ENCODE data around the gene MAGI3. TPM values are rescaled to one million over a fixed set of nuclear protein-coding genes. Genes with fewer than 3 reads are reported as not detected.

MAGI3 gene
- total RNA-seq, 6 experiments from 2014 or later = 8.5 to 14.5 (median 12.3) TPM

DNA sequence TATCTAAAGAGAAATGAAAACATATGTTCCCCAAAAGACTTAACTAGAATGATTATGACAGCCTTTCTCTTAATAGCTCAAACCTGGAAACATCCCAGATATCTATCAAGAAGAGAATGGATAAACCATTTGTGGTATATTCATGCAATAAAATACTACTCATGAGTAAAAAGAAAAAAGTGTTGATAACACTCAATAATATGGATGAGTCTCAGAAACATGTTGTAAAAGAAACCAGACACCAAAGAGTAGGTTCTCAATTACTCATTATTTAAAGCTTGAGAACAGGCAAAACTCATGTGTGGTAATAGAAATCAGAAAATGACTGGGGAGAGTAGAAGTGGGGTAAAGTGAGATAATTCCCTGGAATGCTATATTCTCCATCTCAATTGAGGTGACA, 214.8 kb downstream of the MAGI3 start:
- no peak for TF ChIP-seq POLR2A (IDR thresholded peaks at IDR 0.05)
- DNase-seq (no peak), ATAC-seq (no peak)
- Histone ChIP-seq H3K4me3 (no peak overlapping the region), H3K27ac (no peak overlapping the region), H3K27me3 (no peaks in the 10 kb centered on the region), H3K4me1 (no peaks in the 10 kb centered on the region), H3K9me3 (no peaks in the 10 kb centered on the region), H3K36me3 (no peaks in the 10 kb centered on the region)
- intact Hi-C loops (cut with DNase I) = no loop called here

DNA sequence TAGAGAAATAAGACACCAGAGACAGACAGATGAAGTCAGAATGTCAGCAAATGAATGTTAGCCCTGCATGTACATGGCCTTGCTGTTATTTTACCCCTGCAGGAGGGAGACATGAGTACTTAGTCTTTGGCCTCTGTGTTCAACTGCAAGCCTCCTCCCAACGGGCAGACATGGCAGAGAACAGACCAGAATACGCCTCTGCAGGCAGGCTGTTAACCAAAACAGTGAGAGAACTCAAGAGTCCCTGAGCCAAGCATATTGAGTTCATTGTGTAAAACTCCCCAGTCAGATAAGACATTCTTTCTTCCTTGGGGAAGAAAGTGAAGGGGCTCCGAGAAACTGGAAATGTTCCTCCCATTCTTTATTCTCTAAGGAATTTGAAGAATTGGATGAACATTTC, 218.1 kb downstream of the MAGI3 start:
- TF ChIP-seq, protein P1, sequence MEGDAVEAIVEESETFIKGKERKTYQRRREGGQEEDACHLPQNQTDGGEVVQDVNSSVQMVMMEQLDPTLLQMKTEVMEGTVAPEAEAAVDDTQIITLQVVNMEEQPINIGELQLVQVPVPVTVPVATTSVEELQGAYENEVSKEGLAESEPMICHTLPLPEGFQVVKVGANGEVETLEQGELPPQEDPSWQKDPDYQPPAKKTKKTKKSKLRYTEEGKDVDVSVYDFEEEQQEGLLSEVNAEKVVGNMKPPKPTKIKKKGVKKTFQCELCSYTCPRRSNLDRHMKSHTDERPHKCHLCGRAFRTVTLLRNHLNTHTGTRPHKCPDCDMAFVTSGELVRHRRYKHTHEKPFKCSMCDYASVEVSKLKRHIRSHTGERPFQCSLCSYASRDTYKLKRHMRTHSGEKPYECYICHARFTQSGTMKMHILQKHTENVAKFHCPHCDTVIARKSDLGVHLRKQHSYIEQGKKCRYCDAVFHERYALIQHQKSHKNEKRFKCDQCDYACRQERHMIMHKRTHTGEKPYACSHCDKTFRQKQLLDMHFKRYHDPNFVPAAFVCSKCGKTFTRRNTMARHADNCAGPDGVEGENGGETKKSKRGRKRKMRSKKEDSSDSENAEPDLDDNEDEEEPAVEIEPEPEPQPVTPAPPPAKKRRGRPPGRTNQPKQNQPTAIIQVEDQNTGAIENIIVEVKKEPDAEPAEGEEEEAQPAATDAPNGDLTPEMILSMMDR (IDR thresholded peaks at IDR 0.05) = no peak
- TF ChIP-seq POLR2A (IDR thresholded peaks at IDR 0.05) = no peak
- no peaks in the 10 kb centered on the region for H3K9me3 ChIP-seq
- intact Hi-C loops (cut with DNase I) = no loop called here
- ATAC-seq (no peak), DNase-seq (no peak)
- no peaks in the 10 kb centered on the region for H3K36me3 ChIP-seq
- no peaks in the 10 kb centered on the region for H3K4me1 ChIP-seq
- H3K27ac ChIP-seq = no peak overlapping the region
- no peaks in the 10 kb centered on the region for H3K27me3 ChIP-seq
- H3K4me3 ChIP-seq = no peak overlapping the region
- no CpG with 5 or more reads among the region's 3 CpGs for WGBS (ENCODE audit: insufficient coverage, low coverage, low lambda C conversion rate, missing lambda C conversion rate)

DNA sequence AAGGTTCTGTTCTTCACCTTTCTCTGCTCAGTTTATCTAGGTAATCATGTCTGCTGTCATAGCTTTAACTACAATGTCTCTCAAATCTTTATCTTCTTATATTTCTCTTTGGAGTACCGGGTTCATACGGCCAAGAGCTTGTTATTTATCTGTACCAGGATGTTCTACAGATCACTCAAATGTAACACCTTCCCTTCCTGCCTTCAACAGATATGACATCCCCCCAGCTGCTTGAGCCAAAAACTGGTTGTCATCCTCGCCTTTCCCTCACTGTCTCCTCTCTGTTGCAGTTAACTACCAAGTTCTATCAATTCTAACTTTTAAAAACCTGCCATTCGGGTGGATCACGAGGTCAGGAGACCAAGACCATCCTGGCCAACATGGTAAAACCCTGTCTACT, 220.1 kb downstream of the MAGI3 start:
- Histone ChIP-seq H3K36me3 (no peaks in the 10 kb centered on the region), H3K9me3 (no peaks in the 10 kb centered on the region), H3K4me1 (no peaks in the 10 kb centered on the region), H3K27ac (no peak overlapping the region), H3K4me3 (no peak overlapping the region), H3K27me3 (no peaks in the 10 kb centered on the region)
- DNase-seq (no peak), ATAC-seq (no peak)
- TF ChIP-seq, protein P1 (IDR thresholded peaks at IDR 0.05) = no peak
- TF ChIP-seq POLR2A (IDR thresholded peaks at IDR 0.05) = no peak
- 85% methylated on average over 5 of the region's 5 CpGs for WGBS (ENCODE audit: insufficient coverage, low coverage, low lambda C conversion rate, missing lambda C conversion rate)
- intact Hi-C loops (cut with DNase I) = no loop called here

DNA sequence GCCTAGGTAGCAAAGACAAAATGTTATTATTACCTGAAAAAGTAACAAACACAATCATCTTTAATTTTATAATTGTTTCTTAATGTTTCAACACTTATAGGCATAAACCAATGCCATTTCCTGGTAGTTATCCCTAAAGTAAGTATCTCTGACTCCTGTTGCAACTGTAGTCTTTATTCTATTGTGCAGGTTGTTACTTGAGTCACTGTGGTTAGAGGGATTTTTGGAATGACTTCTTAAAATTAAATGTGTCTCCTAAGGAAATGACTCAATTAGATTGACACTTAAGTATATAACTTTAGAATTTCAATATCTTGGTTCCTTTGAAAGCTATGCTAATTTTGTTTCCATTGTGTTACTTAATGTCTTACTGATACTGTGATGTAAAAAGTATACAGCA, 225.1 kb downstream of the MAGI3 start:
- DNase-seq (no peak), ATAC-seq (no peak)
- H3K36me3 ChIP-seq = no peaks in the 10 kb centered on the region
- H3K4me3 ChIP-seq = no peak overlapping the region
- H3K27me3 ChIP-seq = no peaks in the 10 kb centered on the region
- intact Hi-C loops (cut with DNase I) = no loop called here
- TF ChIP-seq, protein P1 (IDR thresholded peaks at IDR 0.05) = no peak
- no peak for TF ChIP-seq POLR2A (IDR thresholded peaks at IDR 0.05)
- H3K9me3 ChIP-seq = no peaks in the 10 kb centered on the region
- no peaks in the 10 kb centered on the region for H3K4me1 ChIP-seq
- no peak overlapping the region for H3K27ac ChIP-seq

DNA sequence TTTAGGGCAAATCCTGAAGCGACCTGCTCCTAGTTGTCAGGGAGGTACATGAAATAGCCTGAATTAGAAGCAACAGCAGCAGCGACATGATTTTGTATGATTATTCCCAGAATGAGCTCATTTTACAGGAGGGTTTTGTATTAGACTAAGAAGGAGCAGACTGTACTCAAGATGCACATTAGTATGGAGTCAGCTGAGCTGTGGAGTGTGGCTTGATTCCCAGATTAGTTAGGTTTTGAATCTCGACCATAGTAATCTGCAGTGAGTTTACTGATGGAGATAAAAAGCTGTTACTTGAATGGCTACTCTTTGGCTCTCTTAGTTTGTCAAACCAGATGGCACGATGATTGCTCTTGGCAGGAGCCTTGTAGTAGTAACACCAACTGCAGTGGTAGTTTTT, 225.8 kb downstream of the MAGI3 start:
- TF ChIP-seq, protein P1 (IDR thresholded peaks at IDR 0.05) = no peak
- no peak for TF ChIP-seq POLR2A (IDR thresholded peaks at IDR 0.05)
- 96% methylated on average over 4 of the region's 4 CpGs for WGBS (ENCODE audit: insufficient coverage, low coverage, low lambda C conversion rate, missing lambda C conversion rate)
- intact Hi-C loops (cut with DNase I) = no loop called here
- Histone ChIP-seq H3K4me1 (no peaks in the 10 kb centered on the region), H3K27ac (no peak overlapping the region), H3K27me3 (no peaks in the 10 kb centered on the region), H3K4me3 (no peak overlapping the region), H3K36me3 (no peaks in the 10 kb centered on the region), H3K9me3 (no peaks in the 10 kb centered on the region)
- no peak for ATAC-seq
- DNase-seq = no peak
